T-helper 1 cell treated with Interleukin-12 subunit alpha and Interleukin-12 subunit beta and Interleukin-4 antibody, amounts not matched to agents 30 μg/mL and 1 μg/mL, for 36 hours (primary cell): ENCODE measurements around the gene RAB27B.
"Not testable (repeated sequence)": the region's sequence is repeated elsewhere in the genome, so short reads cannot be mapped to it uniquely, and the experiment has no call there.

Source experiments
- H3K27ac Mint-ChIP-seq: one replicate; pipeline ENCODE4 v1.8.0; 2021; ENCODE audit warnings: mild to moderate bottlenecking, mixed read lengths
- H3K27me3 Mint-ChIP-seq: one replicate; pipeline ENCODE4 v1.8.0; 2021; ENCODE audit warnings: low read depth, mixed read lengths
- H3K36me3 Mint-ChIP-seq: one replicate; pipeline ENCODE4 v1.8.0; 2021; ENCODE audit warnings: low read depth, mixed read lengths
- H3K4me1 Mint-ChIP-seq: one replicate; pipeline ENCODE4 v1.8.0; 2021; ENCODE audit warnings: low read depth, mixed read lengths
- H3K4me3 Mint-ChIP-seq: one replicate; pipeline ENCODE4 v1.8.0; 2021; ENCODE audit warnings: mild to moderate bottlenecking, moderate library complexity, mixed read lengths
- H3K9me3 Mint-ChIP-seq: one replicate; pipeline ENCODE4 v1.8.0; 2021; ENCODE audit warnings: mixed read lengths

Gene RAB27B

DNA sequence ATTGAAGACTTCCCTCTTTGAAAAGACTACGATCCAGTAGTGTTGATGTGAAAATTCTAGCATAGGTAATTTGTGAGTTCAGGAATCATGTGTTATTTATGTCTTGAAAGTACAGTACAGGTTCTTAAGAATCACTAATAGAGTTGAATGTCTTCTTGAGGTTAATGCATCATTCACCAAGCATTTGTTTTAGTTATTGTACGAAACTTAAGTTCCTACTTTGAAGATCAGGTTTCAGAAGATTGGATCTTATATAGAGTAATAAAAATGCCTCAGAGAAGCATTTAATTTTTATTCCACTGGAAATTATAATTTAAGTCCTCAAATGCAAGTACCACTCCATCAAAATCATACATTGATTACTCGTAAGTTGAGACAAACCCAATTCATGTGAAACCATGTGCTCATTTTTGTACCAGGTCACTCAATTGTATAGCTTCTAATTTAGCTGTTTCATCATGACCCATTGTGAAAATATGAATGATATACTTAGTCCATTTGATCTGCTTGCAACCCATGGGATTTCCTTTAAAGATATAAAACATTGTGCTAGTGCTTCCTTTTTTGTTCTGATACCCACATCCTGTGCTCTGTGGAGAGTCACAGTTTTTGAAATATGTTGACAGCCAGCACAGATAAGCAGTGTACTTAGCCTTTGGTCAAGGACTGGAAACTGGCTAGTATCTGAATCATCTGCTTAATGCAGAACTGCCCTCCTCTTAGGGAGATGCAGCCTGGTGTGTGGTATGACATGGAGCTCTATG is 22.5 kb upstream of the RAB27B start:
- Mint-ChIP-seq H3K27ac (no peak overlapping the region), H3K4me3 (no peak overlapping the region)

DNA sequence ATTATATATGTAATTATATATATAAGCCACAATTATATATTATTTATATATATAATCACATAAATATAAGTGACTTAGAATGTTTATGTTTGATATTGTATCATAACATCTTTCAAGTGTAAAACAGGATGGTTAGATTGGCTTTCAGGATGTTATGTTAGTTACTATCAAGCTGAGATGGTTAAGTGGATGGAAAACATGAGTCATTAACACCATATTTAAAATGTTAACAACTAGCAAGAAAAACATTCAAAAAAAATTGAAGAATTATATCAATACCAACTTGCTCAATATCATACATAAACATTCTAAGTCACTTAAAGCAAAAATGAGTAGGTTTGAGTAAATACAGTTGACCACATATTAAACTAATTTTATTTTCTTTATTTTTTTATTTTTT is 21.8 kb upstream of the RAB27B start:
- Mint-ChIP-seq H3K4me1 (peaks cover 14% of the 10 kb centered on the region), H3K36me3 (no peaks in the 10 kb centered on the region), H3K4me3 (no peak overlapping the region), H3K27me3 (peaks cover 23% of the 10 kb centered on the region), H3K9me3 (no peaks in the 10 kb centered on the region), H3K27ac (no peak overlapping the region)

More for the DNA sequence above, 22.5 kb upstream of the RAB27B start:
- H3K27me3 Mint-ChIP-seq = peaks cover 17% of the 10 kb centered on the region
- no peaks in the 10 kb centered on the region for H3K36me3 Mint-ChIP-seq
- H3K4me1 Mint-ChIP-seq = peaks cover 14% of the 10 kb centered on the region
- no peaks in the 10 kb centered on the region for H3K9me3 Mint-ChIP-seq

DNA sequence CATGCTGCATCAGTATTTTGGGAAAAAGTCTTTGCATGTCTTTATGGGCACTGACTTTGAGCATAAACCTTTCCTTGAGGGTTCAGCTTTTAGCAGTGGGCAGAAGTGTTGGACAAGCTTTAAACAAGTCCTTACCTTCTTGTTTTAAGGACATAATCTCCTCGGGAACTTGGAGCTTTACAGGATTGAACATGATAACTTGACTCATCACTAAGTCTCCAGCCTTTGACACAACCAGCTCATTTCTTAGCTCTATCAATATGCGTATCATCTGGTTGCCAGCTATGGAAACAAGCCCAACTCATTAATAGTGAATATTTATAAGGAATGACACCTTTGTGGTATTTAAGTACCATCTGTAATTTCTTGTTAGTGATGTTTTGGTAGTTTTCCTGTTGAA is 21.0 kb upstream of the RAB27B start:
- H3K36me3 Mint-ChIP-seq = no peaks in the 10 kb centered on the region
- no peak overlapping the region for H3K4me3 Mint-ChIP-seq
- H3K4me1 Mint-ChIP-seq = peaks cover 18% of the 10 kb centered on the region
- no peak overlapping the region for H3K27ac Mint-ChIP-seq
- H3K27me3 Mint-ChIP-seq = peaks cover 23% of the 10 kb centered on the region
- no peaks in the 10 kb centered on the region for H3K9me3 Mint-ChIP-seq

DNA sequence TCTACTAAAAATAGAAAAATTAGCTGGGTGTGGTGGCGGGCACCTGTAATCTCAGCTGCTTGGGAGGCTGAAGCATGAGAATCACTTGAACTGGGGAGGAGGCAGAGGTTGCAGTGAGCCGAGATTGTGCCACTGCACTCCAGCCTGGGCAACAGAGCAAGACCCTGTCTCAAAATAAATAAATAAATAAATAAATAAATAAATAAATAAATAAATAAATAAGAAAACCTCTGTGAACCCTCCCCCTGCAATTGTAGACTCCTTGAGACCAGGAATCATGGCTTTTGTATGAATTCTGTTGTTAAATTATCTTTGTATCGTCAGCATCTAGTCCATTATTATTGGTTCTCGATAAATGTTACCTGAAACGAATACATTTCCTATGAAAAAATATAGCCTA is 17.6 kb upstream of the RAB27B start:
- not testable (repeated sequence) for H3K36me3 Mint-ChIP-seq, H3K4me3 Mint-ChIP-seq, H3K9me3 Mint-ChIP-seq, H3K27ac Mint-ChIP-seq
- peaks cover 28% of the 10 kb centered on the region for H3K27me3 Mint-ChIP-seq
- peaks cover 19% of the 10 kb centered on the region for H3K4me1 Mint-ChIP-seq

DNA sequence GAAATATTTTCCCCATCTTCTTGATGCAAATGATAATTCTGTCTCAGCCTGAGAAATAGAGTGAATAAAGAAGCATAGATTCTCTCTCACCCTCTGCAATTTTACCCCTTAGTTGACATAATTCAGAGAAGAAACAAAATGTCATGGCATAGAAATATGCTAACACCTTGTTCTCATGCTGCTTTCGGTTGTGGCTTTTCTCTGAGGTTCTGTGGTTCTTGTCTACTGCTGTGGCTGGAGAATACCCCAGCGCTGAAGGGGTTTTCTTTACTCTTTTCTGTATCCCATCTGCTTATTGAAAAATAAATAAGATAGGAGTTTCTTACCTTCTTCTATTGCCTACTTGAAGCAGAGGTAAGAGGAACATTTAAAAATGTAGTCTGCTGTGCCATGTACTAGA is 15.4 kb upstream of the RAB27B start:
- Mint-ChIP-seq H3K27ac (no peak overlapping the region), H3K4me3 (no peak overlapping the region)

DNA sequence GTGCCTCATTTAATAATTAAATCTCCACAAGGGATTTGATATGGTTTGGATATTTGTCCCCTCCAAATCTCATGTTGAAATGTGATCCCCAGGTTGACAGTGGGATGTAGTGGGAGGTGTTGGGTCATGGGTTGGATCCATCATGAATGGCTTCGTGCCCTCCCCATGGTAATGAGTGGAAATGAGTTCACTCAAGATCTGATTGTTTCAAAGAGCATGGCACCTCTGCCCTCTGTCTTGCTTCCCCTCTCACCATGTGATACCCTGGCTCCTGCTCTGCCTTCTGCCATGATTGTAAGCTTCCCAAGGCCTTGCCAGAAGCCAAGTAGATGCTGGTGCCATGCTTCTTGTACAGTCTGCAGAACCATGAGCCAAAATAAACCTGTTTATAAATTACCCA is 15.0 kb upstream of the RAB27B start:
- no peak overlapping the region for H3K27ac Mint-ChIP-seq
- H3K4me3 Mint-ChIP-seq = no peak overlapping the region
- no peaks in the 10 kb centered on the region for H3K9me3 Mint-ChIP-seq

More for the DNA sequence above, 15.4 kb upstream of the RAB27B start:
- Mint-ChIP-seq H3K9me3 (no peaks in the 10 kb centered on the region), H3K36me3 (no peaks in the 10 kb centered on the region), H3K27me3 (peaks cover 40% of the 10 kb centered on the region), H3K4me1 (peaks cover 14% of the 10 kb centered on the region)

DNA sequence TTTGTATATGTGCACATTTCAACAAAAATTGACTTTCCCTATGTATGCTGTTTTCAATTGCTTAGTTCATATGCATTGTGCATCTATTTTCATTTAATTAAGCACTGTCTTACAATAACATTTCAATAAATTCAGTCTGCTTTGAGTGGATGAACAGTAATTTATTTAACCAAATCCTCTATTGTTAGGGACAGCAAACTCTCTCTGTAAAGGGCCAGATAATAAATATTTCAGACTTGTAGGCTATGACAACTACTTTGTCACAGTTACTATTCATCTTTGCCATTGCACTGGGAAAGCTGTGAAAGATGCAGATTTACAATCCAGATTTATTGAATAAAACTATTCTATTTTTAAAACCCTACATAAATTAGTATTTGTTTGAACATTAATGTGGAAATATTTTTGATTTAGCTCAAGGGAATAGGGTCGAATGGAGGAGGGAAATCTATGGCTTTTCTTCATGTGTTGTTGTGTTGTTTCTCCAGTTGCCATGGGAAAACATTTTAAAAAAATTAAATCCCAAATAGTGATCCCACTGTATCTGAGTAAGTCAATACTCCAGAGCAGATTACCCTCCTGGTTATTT is 14.2 kb upstream of the RAB27B start:
- peaks cover 14% of the 10 kb centered on the region for H3K4me1 Mint-ChIP-seq
- H3K27me3 Mint-ChIP-seq = peaks cover 47% of the 10 kb centered on the region

More for the DNA sequence above, 15.0 kb upstream of the RAB27B start:
- Mint-ChIP-seq H3K4me1 (peaks cover 14% of the 10 kb centered on the region), H3K36me3 (no peaks in the 10 kb centered on the region), H3K27me3 (peaks cover 44% of the 10 kb centered on the region)

DNA sequence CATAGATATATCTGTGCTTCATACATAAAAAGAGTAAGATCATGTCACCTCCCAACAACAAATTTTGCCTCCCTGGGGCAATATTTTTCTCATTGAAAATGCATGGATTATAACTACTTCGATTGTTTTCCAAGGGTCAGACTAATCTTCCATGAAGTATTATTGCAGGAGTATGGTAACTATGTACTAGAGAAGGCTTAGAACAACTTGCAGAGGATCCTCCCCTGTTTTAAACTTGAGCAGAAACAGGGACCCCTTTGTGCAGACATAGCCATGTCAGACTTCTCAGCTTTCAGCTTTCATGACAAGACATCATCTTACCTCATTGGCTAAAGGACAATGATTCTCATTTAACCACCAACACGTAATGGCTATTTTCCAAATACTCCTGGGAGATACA is 13.2 kb upstream of the RAB27B start:
- H3K36me3 Mint-ChIP-seq = no peaks in the 10 kb centered on the region
- H3K4me3 Mint-ChIP-seq = no peak overlapping the region
- peaks cover 14% of the 10 kb centered on the region for H3K4me1 Mint-ChIP-seq
- H3K27me3 Mint-ChIP-seq = peaks cover 47% of the 10 kb centered on the region
- no peaks in the 10 kb centered on the region for H3K9me3 Mint-ChIP-seq
- H3K27ac Mint-ChIP-seq = no peak overlapping the region

More for the DNA sequence above, 14.2 kb upstream of the RAB27B start:
- H3K4me3 Mint-ChIP-seq = no peak overlapping the region
- no peaks in the 10 kb centered on the region for H3K9me3 Mint-ChIP-seq
- H3K27ac Mint-ChIP-seq = no peak overlapping the region
- H3K36me3 Mint-ChIP-seq = no peaks in the 10 kb centered on the region

DNA sequence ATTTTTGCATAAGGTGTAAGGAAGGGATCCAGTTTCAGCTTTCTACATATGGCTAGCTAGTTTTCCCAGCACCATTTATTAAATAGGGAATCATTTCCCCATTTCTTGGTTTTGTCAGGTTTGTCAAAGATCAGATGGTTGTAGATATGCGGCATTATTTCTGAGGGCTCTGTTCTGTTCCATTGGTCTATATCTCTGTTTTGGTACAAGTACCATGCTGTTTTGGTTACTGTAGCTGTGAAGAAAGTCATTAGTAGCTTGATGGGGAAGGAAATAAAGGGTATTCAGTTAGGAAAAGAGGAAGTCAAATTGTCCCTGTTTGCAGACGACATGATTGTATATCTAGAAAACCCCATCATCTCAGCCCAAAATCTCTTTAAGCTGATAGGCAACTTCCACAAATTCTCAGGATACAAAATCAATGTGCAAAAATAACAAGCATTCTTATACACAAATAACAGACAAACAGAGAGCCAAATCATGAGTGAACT is 7.4 kb upstream of the RAB27B start:
- H3K27ac Mint-ChIP-seq, H3K36me3 Mint-ChIP-seq, H3K4me3 Mint-ChIP-seq, H3K9me3 Mint-ChIP-seq, H3K4me1 Mint-ChIP-seq: not testable (repeated sequence)
- peaks cover 30% of the 10 kb centered on the region for H3K27me3 Mint-ChIP-seq

DNA sequence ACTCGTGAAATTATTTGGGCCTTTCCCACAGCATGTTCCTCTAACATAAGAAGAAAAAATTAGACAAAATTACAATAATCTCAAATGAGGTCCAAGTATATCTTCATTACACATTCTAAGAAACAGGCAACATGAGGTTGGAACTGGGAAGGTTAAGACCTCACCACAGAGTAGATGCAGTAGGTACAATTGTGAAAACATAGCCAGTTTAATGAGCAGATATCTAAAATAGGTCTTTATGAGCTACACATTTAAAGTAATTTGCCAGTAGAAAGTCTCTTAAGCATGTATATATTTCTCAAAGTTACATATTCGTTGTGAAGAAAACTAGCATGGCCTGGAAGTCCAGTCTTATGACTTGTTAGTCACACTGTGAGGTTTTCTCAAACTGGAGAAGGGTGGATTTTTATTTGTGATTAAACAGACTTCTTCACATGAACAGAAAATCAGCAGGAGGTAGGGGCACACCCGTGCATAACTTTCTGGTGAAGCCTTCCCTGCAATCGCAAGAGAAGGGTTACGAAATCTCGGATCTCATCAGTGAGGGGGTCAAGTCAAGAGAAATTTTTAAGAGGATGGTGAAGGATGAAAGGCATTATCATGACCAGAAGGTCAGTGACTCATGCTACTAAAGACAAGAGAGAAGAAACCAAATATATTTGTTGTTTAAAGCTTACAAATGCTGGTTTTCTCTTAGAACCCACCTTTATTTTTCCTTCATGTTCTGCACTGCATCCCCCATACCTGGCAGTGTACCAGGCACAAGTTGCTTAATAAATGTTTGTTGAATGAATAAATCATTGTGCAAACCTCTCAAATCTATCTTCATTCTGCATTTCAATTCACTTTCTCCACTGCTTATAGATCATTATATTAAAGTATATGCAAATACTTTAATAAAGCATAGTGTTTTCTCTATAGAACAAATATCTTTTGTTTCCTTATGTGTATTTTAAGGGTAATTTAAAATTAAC is 5.1 kb upstream of the RAB27B start:
- H3K36me3 Mint-ChIP-seq = no peaks in the 10 kb centered on the region
- no peaks in the 10 kb centered on the region for H3K9me3 Mint-ChIP-seq
- H3K4me3 Mint-ChIP-seq = no peak overlapping the region
- H3K27ac Mint-ChIP-seq = no peak overlapping the region
- peaks cover 3% of the 10 kb centered on the region for H3K4me1 Mint-ChIP-seq
- H3K27me3 Mint-ChIP-seq = peaks cover 36% of the 10 kb centered on the region

DNA sequence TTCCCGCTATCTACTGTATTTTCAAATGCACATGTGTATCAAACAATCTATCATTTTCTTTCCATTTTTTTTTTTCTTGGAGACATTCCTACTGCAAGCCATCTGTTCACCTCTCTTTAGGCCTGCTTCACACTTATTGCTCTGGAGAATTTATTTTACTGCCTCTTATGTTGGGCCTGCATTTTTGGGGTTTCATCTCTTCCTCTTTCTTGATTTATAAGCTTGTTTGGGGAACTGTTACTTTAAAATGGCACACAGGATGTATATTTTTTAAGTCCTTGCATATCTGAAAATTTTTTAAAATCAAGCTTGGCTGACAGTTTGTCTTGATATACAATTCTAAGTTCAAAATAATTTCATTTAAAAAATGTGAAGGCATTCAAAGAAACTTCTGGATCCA is 3.5 kb upstream of the RAB27B start:
- Mint-ChIP-seq H3K27me3 (peaks cover 38% of the 10 kb centered on the region), H3K4me1 (peaks cover 10% of the 10 kb centered on the region), H3K36me3 (no peaks in the 10 kb centered on the region), H3K9me3 (no peaks in the 10 kb centered on the region), H3K27ac (no peak overlapping the region), H3K4me3 (no peak overlapping the region)

DNA sequence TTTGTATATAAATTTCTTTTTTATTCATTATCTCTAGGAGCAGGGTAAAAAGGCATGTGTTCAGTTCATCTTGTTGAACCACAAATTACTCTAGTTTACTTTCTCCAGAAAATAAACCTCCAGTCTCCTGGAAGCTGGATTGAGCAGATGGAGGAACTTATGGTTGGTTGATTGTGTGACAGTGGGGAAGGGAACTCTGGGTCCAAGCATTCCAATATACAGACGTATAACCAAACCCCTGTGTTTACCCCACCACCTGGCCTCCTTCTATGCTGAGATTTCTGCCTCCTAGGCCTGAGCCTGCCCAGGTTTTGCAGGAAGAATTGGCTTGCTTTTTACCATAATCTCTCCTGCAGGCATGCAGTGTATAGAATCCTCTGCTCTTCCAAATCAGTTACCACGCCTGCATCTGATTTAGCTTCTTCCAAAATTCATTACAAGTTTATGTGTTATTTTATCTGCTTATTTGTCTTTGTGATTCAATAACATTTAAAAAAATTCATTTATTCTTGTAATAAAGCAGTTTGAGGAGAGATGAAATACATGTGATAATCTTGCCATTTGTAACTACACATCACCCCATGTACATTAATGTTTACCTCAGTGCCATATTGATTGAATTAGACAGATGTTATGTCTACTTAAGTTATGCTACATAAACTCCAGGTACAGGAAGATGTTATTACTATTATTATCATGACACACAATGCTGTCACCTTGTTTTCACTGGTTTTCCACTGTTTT is 2.5 kb upstream of the RAB27B start:
- H3K9me3 Mint-ChIP-seq = no peaks in the 10 kb centered on the region
- H3K27ac Mint-ChIP-seq = no peak overlapping the region
- peaks cover 40% of the 10 kb centered on the region for H3K27me3 Mint-ChIP-seq
- no peak overlapping the region for H3K4me3 Mint-ChIP-seq
- H3K4me1 Mint-ChIP-seq = peaks cover 12% of the 10 kb centered on the region
- H3K36me3 Mint-ChIP-seq = no peaks in the 10 kb centered on the region

DNA sequence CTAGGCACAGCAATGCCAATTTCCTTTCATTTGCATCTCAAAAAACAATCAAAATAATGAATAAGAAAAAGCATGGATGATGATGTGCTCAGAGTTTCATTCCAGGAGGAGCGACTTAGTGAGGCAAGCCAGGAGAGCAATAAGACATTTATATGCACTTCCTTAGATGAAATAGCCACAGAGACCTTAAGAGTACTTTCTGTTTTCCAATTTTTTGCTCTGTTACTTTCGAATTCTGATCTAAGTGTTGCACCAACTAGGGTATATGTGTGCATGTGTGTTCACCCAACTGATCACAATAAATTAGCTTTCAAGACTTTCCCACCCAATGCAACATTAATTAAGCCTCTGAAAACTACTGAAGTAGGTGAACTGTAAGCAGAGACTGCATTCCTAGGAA is 709 bp downstream of the RAB27B start:
- H3K4me3 Mint-ChIP-seq = peak overlapping the region; percentile 75
- H3K36me3 Mint-ChIP-seq = peaks cover 2% of the 10 kb centered on the region
- H3K9me3 Mint-ChIP-seq = peaks cover 9% of the 10 kb centered on the region
- no peak overlapping the region for H3K27ac Mint-ChIP-seq
- H3K4me1 Mint-ChIP-seq = peaks cover 12% of the 10 kb centered on the region
- H3K27me3 Mint-ChIP-seq = peaks cover 52% of the 10 kb centered on the region

DNA sequence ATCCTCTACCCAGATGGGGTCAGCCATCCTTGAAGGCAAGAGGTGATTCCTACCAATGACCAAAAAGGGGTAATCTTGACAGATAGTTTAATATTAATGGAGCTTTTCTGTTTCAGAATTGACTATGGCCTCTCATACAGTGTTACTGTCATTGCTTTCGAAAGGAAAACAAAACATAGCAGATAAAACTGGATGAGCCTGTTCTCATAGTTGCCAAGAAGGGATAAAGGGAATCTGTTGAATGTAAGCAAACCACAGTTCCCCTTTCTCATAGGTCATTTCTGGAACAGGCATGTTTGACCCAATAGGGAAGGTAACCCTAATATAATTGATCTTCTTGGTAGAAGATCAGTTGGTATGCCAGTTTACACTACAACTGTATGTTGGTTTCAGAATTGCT is 1.6 kb downstream of the RAB27B start:
- Mint-ChIP-seq H3K27me3 (peaks cover 47% of the 10 kb centered on the region), H3K4me3 (no peak overlapping the region), H3K4me1 (peaks cover 12% of the 10 kb centered on the region), H3K27ac (no peak overlapping the region), H3K9me3 (peaks cover 9% of the 10 kb centered on the region), H3K36me3 (peaks cover 2% of the 10 kb centered on the region)
